ENCODE results near the gene USP48.
A peak's percentile ranks its signal among the peaks of the same experiment; 100 is the strongest.
"Not testable (repeated sequence)": the region's sequence is repeated elsewhere in the genome, so short reads cannot be mapped to it uniquely, and the experiment has no call there.

USP48 gene

GRCh38 chr1:21775550-21775914 lies 7.4 kb downstream of the USP48 start:
- Mint-ChIP-seq H3K4me1 (ENCODE audit: low read depth in 2 of 2) (peaks cover 34 to 44% of the 10 kb centered on the region in 2 donors), H3K9me3 (no peaks in the 10 kb centered on the region), H3K27ac (peak overlapping the region; percentile 23 to 82), H3K36me3 (ENCODE audit: insufficient read depth) (peaks cover 10% of the 10 kb centered on the region), H3K4me3 (no peak overlapping the region), H3K27me3 (no peaks in the 10 kb centered on the region)
- DNase-seq (no peak), ATAC-seq (replicated peaks) (no peak)

GRCh38 chr1:21774835-21775549 lies 8.0 kb downstream of the USP48 start:
- Mint-ChIP-seq H3K4me1 (ENCODE audit: low read depth in 2 of 2) (peaks cover 31 to 43% of the 10 kb centered on the region in 2 donors), H3K9me3 (no peaks in the 10 kb centered on the region), H3K4me3 (no peak overlapping the region), H3K36me3 (ENCODE audit: insufficient read depth) (peaks cover 10% of the 10 kb centered on the region), H3K27ac (peak overlapping the region; percentile 23 to 82), H3K27me3 (no peaks in the 10 kb centered on the region)
- DNase-seq (no peak), ATAC-seq (replicated peaks) (no peak)

GRCh38 chr1:21773585-21773984 lies 9.4 kb downstream of the USP48 start:
- peaks cover 32 to 44% of the 10 kb centered on the region in 2 donors for H3K4me1 Mint-ChIP-seq (ENCODE audit: low read depth in 2 of 2)
- H3K4me3 Mint-ChIP-seq, result peak overlapping the region; percentile 41 to 55
- DNase-seq, result peak in 1 of 3 experiments; percentile 11
- no peaks in the 10 kb centered on the region for H3K9me3 Mint-ChIP-seq
- peak overlapping the region; percentile 64 to 89 for H3K27ac Mint-ChIP-seq
- peaks cover 10% of the 10 kb centered on the region for H3K36me3 Mint-ChIP-seq (ENCODE audit: insufficient read depth)
- peak; percentile 75 for ATAC-seq (replicated peaks)
- H3K27me3 Mint-ChIP-seq, result no peaks in the 10 kb centered on the region

GRCh38 chr1:21771672-21772071 lies 11.3 kb downstream of the USP48 start:
- not testable (repeated sequence) for H3K27ac Mint-ChIP-seq; H3K9me3 Mint-ChIP-seq; H3K4me3 Mint-ChIP-seq; DNase-seq; ATAC-seq (replicated peaks); H3K27me3 Mint-ChIP-seq
- Mint-ChIP-seq H3K4me1 (ENCODE audit: low read depth in 2 of 2) (peaks cover 25 to 29% of the 10 kb centered on the region in 2 donors), H3K36me3 (ENCODE audit: insufficient read depth) (peaks cover 10% of the 10 kb centered on the region)

- peaks cover 23 to 32% of the 10 kb centered on the region in 2 donors for H3K4me1 Mint-ChIP-seq (ENCODE audit: low read depth in 2 of 2)
- H3K27me3 Mint-ChIP-seq; ATAC-seq (replicated peaks); DNase-seq; H3K36me3 Mint-ChIP-seq (ENCODE audit: insufficient read depth); H3K9me3 Mint-ChIP-seq; H3K27ac Mint-ChIP-seq; H3K4me3 Mint-ChIP-seq: not testable (repeated sequence)
Observed at GRCh38 chr1:21770602-21771001, 12.3 kb downstream of the USP48 start.

- peaks cover 26 to 35% of the 10 kb centered on the region in 2 donors for H3K4me1 Mint-ChIP-seq (ENCODE audit: low read depth in 2 of 2)
Observed at GRCh38 chr1:21770201-21770600, 12.7 kb downstream of the USP48 start.

GRCh38 chr1:21767106-21767505 lies 15.8 kb downstream of the USP48 start:
- not testable (repeated sequence) for H3K27me3 Mint-ChIP-seq; DNase-seq; H3K36me3 Mint-ChIP-seq (ENCODE audit: insufficient read depth); ATAC-seq (replicated peaks); H3K9me3 Mint-ChIP-seq; H3K27ac Mint-ChIP-seq; H3K4me3 Mint-ChIP-seq
- H3K4me1 Mint-ChIP-seq (ENCODE audit: low read depth in 2 of 2), result peaks cover 25 to 44% of the 10 kb centered on the region in 2 donors

More at GRCh38 chr1:21770201-21770600, 12.7 kb downstream of the USP48 start:
- Mint-ChIP-seq H3K36me3 (ENCODE audit: insufficient read depth) (peaks cover 6% of the 10 kb centered on the region), H3K27me3 (no peaks in the 10 kb centered on the region), H3K9me3 (no peaks in the 10 kb centered on the region), H3K27ac (peak overlapping the region in 1 of 2 donors; percentile 39), H3K4me3 (no peak overlapping the region)
- DNase-seq, result no peak
- no peak for ATAC-seq (replicated peaks)

GRCh38 chr1:21766210-21766609 lies 16.7 kb downstream of the USP48 start:
- no peak for ATAC-seq (replicated peaks)
- H3K27me3 Mint-ChIP-seq, result no peaks in the 10 kb centered on the region
- peaks cover 6% of the 10 kb centered on the region for H3K36me3 Mint-ChIP-seq (ENCODE audit: insufficient read depth)
- H3K9me3 Mint-ChIP-seq, result no peaks in the 10 kb centered on the region
- no peak overlapping the region for H3K4me3 Mint-ChIP-seq
- H3K4me1 Mint-ChIP-seq (ENCODE audit: low read depth in 2 of 2), result peaks cover 27 to 48% of the 10 kb centered on the region in 2 donors
- peak overlapping the region in 1 of 2 donors; percentile 20 for H3K27ac Mint-ChIP-seq
- DNase-seq, result no peak

GRCh38 chr1:21764615-21765423 lies 18.1 kb downstream of the USP48 start:
- no peaks in the 10 kb centered on the region for H3K27me3 Mint-ChIP-seq
- H3K36me3 Mint-ChIP-seq (ENCODE audit: insufficient read depth), result peaks cover 8% of the 10 kb centered on the region
- no peak for ATAC-seq (replicated peaks)
- peak overlapping the region in 1 of 2 donors; percentile 41 for H3K27ac Mint-ChIP-seq
- no peak for DNase-seq
- no peak overlapping the region for H3K4me3 Mint-ChIP-seq
- peaks cover 23 to 47% of the 10 kb centered on the region in 2 donors for H3K4me1 Mint-ChIP-seq (ENCODE audit: low read depth in 2 of 2)
- H3K9me3 Mint-ChIP-seq, result no peaks in the 10 kb centered on the region

- DNase-seq, result no peak
- Mint-ChIP-seq H3K4me3 (no peak overlapping the region), H3K4me1 (ENCODE audit: low read depth in 2 of 2) (peaks cover 29 to 53% of the 10 kb centered on the region in 2 donors), H3K36me3 (ENCODE audit: insufficient read depth) (peaks cover 12% of the 10 kb centered on the region), H3K9me3 (no peaks in the 10 kb centered on the region), H3K27ac (peak overlapping the region in 1 of 2 donors; percentile 46), H3K27me3 (no peaks in the 10 kb centered on the region)
- no peak for ATAC-seq (replicated peaks)
Observed at GRCh38 chr1:21763694-21764419, 19.1 kb downstream of the USP48 start.

GRCh38 chr1:21763236-21763635 lies 19.7 kb downstream of the USP48 start:
- Mint-ChIP-seq H3K4me3 (no peak overlapping the region), H3K9me3 (no peaks in the 10 kb centered on the region), H3K27me3 (no peaks in the 10 kb centered on the region), H3K36me3 (ENCODE audit: insufficient read depth) (peaks cover 14% of the 10 kb centered on the region), H3K27ac (peak overlapping the region in 1 of 2 donors; percentile 46), H3K4me1 (ENCODE audit: low read depth in 2 of 2) (peaks cover 26 to 56% of the 10 kb centered on the region in 2 donors)
- DNase-seq, result no peak
- ATAC-seq (replicated peaks), result no peak

GRCh38 chr1:21762022-21762404 lies 20.9 kb downstream of the USP48 start:
- no peaks in the 10 kb centered on the region for H3K9me3 Mint-ChIP-seq
- peak; percentile 21 for ATAC-seq (replicated peaks)
- peaks cover 29 to 61% of the 10 kb centered on the region in 2 donors for H3K4me1 Mint-ChIP-seq (ENCODE audit: low read depth in 2 of 2)
- no peak overlapping the region for H3K4me3 Mint-ChIP-seq
- no peak overlapping the region for H3K27ac Mint-ChIP-seq
- peaks cover 17% of the 10 kb centered on the region for H3K36me3 Mint-ChIP-seq (ENCODE audit: insufficient read depth)
- no peaks in the 10 kb centered on the region for H3K27me3 Mint-ChIP-seq
- DNase-seq, result no peak

GRCh38 chr1:21761052-21761451 lies 21.9 kb downstream of the USP48 start:
- H3K4me1 Mint-ChIP-seq (ENCODE audit: low read depth in 2 of 2), result peaks cover 27 to 56% of the 10 kb centered on the region in 2 donors
- peaks cover 23% of the 10 kb centered on the region for H3K36me3 Mint-ChIP-seq (ENCODE audit: insufficient read depth)
- H3K9me3 Mint-ChIP-seq, result no peaks in the 10 kb centered on the region
- H3K27me3 Mint-ChIP-seq, result no peaks in the 10 kb centered on the region
- no peak overlapping the region for H3K4me3 Mint-ChIP-seq
- no peak for DNase-seq
- no peak overlapping the region for H3K27ac Mint-ChIP-seq
- ATAC-seq (replicated peaks), result no peak

All from effector memory CD8-positive, alpha-beta T cell (primary cell).